Measurements from ENCODE around the gene TMCO4.
"Not testable (repeated sequence)": the region's sequence is repeated elsewhere in the genome, so short reads cannot be mapped to it uniquely, and the experiment has no call there.

Gene TMCO4

DNA sequence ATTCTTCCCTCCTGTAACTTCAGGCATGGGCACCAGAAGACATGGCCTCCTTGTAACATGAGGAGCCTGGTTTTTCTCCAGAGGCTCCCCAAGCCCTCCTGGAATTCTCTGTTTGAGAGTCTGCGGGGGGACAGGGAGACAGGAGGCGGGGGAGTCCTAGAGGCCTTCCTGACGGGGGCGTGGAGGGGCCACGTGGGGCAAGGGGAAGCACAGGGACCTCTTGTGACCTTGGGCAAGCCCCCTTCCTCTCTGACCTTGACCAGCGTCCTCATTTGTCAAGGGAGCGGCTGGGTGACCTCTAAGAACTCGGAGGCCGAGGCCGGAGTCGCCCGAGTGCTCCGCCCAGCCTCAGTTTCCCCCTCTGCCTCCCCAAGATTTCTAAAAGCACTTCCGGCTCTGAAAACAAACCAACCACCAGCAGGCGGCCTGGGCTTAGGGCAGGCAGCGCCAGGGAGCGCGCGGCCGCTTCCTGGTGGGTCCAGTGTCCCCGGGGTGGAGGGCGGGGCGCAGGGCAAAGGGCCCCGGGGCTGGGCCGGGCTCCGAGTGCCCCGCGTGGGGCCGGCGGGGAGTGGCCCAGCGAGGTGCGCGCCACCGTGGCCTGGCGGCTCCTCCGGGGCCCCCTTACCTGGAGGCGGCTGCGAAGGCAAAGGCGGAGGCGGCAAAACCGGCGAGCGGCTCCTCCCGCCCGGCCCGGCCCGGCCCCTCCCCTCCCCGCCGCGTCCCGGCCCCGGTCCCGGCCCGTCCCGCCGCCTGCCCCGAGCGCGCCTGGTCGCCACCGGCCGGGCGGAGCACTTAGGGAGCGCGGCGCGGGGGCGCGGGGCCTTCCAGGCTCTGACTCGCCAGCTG is at the start of gene TMCO4:
TMCO4 (minus strand) TSS at position 687 of the 846 bp plus-strand sequence. CDS start 19,158 bp downstream, outside the sequence.
- peak; percentile 49 for DNase-seq (ENCODE audit: low read depth)

DNA sequence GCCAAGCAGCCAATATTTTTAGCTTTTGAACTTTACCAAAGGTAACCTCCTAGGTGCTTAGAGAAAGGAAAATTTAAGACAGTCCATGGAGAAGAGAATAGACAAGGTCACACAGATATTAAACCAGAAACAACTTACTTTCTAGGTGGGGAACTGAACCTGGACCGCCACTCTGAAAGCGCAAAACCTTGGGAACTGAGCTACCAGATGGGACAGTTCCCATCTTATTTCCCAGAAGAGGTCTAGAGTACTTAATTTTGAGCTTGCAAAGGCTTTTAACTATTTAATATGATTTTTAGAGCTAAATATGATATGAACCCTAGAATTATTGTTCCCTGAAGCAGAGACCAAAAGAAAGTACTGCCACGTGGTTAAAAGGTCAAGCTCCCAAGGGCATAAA is 49.6 kb upstream of the TMCO4 start:
- not testable (repeated sequence) for DNase-seq (ENCODE audit: low read depth)

DNA sequence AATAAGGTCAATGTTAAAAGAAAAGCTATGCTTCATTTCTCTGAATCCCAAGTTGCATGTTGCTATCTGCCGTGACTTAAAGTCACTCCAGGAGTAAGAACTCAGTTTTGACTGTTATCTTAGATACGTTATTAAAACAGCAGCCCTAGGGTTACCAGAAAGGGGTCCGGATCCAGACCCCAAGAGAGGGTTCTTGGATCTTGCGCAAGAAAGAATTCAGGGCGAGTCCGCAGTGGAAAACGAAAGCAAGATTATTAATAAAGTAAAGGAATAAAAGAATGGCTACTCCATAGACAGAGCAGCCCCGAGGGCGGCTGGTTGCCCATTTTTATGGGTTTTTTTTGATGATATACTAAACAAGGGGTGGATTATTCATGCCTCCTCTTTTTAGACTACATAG is 47.6 kb upstream of the TMCO4 start:
- DNase-seq (ENCODE audit: low read depth), result not testable (repeated sequence)

DNA sequence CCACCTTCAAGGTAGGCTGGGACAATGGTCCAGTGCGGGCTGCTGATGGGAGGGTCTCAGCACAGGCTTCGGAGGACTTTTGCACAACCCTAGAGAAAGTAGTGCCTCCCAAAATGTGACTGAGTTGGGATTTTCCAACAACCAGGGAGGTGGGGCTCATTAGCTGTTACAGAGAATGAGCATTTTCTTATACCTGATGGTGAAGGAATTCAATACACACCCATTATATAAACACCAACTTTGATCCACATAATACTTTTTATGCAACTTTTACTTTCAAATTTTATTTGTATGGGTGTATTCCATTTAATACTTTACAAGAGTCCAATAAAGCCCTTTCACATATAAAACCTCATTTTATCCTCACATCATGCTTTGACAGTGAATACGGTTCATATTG is 46.6 kb upstream of the TMCO4 start:
- DNase-seq (ENCODE audit: low read depth), result no peak

DNA sequence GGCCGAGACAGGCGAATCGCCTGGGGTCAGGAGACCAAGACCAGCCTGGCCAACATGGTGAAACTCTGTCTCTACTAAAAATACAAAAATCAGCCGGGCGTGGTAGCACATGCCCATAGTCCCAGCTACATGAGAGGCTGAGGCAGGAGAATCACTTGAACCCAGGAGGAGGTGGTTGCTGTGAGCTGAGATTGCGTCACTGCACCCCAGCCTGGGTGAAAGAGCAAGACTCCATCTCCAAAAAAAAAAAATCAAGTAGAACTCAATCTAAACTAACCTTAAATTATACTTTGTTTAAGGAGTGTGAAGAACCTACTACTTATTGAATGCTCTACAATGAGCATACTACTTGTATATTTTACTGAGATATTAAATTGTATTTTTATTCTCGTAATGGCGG is 45.8 kb upstream of the TMCO4 start:
- no peak for DNase-seq (ENCODE audit: low read depth)

DNA sequence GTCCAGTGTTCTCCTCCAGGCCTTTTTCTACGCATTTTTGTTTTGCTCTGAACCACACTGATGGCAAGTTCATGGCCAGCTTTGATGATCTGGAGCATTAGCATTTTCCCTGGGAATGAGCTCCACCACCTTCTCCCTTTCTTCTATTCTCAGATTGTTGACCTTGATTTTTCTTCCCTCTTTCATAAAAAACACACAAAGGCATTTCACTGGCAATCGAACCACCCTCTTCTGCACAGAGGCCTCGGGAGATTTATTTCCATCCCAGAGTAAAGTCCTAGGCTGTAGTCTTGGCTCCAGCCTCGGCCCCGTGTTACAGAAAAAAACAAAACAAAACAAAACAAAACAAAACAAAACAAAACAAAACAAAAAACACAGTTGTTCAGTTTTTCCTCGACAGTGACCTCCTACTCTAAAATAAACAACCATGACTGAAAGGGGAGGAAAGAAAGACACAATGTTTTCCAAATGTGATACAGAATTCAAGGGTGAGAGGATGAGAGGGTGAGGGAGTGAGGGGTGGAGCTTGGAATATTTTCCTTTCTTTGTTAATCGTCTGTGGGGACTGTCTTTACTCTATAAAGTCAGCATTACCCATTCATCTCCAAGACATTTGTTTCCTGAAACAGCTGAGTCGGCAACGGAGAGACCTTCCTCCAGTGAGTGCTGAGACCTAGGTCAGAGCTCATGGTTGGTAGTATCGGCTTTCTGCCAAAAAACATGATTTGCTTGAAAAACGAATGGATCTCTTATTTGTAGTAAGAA is 45.2 kb upstream of the TMCO4 start:
- DNase-seq (ENCODE audit: low read depth), result no peak

DNA sequence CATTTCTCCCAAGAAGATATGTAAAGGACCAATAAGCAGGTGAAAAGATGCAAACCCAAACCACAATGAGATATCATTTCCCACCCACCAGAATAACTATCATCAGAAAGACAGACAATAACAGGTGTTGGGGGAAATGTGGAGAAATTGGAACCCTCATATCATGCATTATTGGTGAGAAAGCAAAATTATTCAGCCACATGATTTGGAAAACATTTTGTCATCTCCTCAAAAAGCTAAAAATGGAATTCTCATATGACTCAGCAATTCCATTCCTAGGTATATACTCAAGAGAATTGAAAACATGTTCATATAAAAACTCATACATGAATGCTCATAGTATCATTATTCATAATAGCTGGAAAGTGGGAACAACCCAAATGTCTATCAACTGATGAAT is 40.5 kb upstream of the TMCO4 start:
- no peak for DNase-seq (ENCODE audit: low read depth)

DNA sequence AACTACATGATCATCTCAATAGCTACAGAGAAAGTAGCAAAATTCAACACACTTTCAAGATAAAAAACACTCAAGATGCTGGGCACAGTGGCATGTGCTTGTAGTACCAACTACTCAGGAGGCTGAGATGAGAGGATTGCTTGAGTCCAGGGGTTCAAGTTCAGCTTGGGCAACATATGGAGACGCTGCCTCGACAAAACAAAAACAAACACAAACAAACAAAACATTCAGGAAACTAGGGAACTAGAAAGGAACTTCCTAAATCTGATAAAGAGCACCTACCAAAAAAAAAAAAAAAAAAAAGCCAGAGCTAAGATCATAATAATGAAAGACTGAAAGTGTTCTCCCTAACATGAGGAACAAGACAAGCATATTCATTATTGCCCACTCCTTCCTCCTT is 38.1 kb upstream of the TMCO4 start:
- DNase-seq (ENCODE audit: low read depth), result no peak

DNA sequence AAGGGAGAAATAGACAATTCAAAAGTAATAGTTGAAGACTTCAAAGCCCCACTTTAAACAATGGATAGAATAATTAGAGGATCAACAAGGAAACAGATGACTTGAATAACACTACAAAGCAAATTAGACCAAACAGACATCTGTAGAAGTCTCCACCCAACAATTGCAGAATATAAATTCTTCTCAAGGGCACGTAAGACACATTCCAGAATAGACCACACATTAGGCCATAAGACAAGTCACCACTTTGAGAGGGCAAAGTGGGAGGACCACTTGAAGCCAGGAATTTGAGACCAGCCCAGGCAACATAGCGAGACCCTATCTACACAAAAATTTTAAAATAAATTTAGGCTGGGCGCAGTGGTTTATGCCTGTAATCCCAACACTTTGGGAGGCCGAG is 35.9 kb upstream of the TMCO4 start:
- no peak for DNase-seq (ENCODE audit: low read depth)

DNA sequence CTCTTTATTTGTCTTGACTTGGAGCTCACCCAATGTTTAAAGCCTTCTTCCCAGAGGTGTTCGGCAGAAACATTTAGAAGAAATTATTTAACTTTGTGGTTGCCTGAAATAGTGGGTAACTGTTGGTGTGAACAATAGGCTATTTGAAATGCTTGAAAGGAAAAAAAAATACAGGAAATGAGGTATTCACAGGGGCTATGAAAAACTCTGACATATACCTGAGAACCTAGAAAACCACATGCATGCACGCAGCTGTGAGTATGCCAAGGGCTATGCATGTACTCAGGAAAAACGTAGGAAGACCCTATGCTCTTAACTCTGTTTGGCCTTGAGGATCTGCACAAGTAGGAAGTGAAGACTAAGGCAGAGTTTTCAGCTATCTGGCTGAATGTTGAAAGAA is 31.7 kb upstream of the TMCO4 start:
- DNase-seq (ENCODE audit: low read depth), result no peak

DNA sequence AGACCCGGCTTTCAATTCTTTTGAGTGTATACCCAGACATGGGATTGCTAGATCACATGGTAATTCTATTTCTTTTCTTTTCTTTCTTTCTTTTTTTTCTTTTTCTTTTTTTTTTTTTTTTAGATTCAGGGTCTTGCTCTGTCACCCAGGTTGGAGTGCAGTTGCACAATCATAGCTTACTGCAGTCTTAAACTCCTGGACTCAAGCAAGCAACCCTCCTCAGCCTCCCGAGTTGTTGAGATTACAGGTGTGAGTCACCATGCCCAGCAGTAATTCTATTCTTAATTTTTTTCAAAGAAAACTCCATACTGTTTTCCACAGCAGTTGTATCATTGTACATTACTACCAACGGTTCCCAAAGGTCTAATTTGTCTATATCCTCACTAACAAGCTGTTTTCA is 28.8 kb upstream of the TMCO4 start:
- DNase-seq (ENCODE audit: low read depth), result no peak

DNA sequence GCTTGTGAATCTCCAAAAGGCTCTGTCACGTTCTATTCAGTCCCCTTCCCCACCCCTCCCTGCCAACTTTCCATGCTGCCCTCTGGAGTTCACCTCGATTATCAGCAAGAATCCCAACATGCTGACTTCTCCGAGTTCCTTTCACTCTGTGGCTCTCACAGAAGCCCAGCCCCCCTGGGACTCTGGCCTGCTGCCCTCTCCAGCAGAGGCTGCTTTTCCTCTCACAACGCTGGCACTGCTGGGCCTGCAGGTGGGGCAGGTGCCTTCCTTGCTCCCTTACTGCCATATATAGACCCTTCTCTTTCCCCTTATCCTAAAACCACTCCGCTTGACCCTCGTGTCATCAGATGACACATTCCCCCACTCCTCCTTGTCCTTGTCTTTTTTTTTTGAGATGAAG is 25.6 kb upstream of the TMCO4 start:
- DNase-seq (ENCODE audit: low read depth), result no peak

DNA sequence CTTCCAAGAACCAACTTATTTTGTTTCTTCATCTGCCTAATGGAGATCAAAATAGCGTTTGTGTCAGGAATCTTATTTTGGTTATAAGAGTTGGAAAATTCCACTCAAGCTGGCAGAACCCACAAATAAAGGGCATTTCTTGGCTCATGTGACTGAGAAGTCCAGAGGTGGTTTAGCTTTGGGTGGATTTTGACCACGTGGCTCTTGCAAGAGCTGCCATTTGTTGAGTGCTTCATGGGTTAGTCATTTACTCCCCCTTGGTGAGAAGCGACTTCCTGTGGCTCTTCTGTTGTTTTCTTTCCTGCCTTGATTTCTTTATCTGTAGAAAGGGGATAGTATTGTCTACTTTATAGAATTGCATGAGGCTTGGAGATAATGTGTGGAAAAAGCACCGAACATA is 24.8 kb upstream of the TMCO4 start:
- no peak for DNase-seq (ENCODE audit: low read depth)

DNA sequence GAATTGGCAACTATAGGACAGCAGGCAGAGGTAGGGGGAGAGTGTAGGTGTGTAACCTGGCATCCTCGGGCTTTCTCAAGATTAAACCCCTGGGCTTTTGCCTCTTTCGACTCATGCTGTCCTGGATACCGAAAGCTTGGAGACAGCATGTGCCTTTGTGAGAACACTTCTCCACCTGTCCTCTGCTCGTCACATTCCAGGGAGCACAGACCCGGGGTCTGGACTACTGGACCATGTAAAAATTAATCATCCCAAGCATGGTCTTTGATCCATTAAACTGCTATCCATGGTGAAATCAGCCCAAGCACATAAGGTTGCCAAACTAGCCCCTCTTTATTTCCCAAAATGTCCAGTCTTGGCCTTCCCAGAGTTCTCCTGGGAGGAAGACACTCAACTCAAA is 24.3 kb upstream of the TMCO4 start:
- no peak for DNase-seq (ENCODE audit: low read depth)

DNA sequence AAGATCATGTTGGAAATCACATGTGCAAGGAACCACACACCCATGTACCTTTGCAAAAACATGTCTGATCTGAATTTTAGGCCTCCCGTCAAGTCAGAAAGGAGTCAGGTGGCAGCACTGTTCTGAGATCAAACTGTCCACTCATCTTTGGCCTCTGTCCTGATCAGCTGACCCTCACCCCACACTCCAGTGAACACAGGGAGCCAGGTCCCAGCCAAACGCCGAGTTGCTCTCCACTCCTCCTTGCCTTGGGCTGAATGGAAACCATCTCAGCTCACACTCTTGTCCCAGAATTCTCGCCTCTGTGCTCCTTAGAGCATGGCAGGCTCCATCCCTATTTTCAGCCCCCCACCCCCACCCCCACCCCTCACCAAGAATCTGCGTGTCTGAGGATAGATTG is 20.0 kb upstream of the TMCO4 start:
- DNase-seq (ENCODE audit: low read depth), result no peak

DNA sequence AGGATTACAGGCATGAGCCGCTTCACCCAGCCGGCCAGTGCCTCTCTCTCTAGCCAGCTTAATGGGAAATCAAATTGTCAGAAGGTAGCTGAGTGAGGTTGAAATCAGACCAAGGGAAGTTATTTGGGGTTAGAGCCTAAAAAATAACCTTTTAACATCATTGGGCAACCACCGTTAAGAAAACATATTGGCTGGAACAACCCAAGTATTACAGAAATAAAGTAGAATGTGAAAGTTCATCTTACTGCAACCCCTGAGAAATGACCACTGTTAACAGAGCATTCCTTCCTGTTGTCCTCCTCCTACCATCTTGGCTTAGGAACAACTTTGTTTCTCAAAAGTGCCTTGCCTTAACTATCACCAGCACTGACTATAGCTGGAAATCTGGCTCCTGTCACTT is 18.6 kb upstream of the TMCO4 start:
- DNase-seq (ENCODE audit: low read depth), result no peak

DNA sequence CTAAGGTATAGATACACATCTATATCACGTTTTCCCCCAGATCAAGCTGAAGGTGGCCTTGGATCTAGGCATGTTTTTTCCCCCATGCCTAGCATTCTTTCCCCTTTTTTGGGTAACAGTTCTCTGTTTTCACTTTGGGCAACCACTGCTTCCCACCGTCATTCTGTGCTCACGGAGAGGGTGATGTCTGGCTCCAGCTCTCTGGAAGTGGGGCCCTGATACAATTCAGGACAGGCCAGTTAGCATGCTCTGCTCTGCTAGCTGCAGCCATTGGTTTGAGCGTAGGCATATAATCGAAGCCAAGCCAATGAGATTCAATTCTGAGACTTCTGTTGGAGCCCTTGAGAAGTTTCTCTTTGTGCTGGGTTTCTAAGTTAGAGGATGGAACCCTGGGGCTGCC is 17.4 kb upstream of the TMCO4 start:
- no peak for DNase-seq (ENCODE audit: low read depth)

DNA sequence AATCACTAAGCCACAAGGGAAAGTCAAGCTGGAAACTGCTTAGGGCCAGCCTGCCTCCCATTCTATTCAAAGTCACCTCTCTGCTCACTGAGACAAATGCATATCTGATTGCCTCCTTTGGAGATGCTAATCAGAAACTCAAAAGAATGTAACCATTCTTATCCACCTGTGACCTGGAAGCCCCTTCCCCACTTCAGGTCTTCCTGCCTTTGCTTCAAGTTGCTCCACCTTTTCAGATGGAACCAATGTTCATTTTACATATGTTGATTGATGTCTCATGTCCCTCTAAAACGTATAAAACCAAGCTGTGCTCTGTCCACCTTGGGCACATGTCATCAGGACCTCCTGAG is 17.0 kb upstream of the TMCO4 start:
- not testable (repeated sequence) for DNase-seq (ENCODE audit: low read depth)

DNA sequence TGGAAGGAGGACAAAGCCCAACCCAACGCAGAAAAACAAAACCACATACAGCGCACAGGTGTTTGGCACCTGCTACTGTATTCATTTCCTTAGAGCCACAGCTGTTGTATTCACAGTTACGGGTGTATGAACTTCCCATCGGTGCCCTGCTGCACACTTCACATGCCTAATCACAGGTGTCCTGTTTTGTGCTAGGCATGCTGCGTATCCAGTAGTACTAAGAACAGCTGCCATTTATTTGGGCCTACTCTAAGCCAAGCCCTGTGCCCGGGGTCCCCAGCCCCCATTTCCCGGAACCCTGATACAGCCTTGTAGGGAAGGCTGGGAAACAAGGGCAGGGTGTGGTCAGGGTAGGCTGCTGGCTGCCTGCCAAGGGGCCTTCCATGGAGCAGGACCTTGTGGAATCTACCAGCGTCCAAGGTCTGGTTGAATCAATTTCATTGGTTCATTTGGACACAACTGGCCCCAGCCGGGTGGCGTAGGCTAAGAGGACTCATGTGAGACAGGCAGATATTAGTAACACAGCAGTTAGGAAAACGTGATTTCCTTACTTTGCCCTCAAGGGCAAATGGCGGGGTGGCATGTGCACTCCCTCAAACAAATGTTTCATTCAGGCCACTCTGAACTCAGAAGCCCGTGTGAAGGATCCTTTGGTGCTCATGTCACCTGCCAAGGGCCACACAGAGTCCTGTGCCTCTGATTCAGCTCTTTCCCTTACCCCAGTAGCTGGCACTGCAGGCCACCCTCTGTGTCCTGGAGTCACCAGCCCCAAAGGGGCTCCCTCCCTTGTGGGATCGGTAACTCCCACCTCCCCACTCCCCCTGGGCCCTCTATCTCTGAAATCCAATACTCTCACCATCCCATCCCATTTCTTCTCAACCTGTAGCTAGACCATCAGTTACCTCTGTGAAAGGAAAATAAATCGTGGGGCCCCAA is 16.4 kb upstream of the TMCO4 start:
- no peak for DNase-seq (ENCODE audit: low read depth)

DNA sequence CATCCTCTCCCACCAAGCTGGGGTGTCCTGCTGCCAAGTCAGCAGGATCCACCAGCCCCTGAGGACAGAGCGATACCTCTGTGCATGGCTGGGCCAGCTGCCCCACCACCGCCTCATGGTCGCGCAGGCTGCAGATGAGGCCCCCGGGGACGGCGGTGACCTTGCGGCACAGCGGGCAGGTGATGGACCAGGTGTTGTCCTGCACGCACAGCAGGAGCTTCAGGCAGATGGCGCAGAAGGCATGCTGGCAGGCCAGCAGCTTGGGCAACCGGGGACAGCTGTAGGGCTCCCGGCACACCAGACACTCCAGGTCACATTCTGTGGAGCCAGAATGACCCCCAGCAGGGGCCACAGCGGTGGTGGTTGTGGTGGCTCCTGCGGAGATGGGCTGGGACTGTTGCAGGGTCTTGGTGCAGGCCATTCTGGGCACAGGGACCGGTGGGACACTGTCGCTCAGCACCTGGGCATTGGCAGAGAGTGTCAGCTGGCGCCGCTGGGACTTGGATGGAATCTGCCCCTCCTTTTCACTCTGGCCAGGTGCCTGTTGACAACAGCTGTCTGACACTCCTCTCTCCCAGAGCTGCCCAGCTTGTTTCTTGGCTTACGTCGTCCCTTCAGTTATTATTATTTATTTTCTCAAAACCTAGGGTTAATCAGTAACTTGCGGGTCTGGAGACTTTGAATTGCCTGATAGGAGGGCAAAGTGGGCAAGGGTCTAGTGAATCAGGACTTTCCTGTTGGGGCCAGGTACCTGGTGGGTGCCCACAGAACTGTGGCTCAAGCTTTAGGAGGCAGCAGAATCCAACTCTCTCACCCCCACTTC is 15.2 kb upstream of the TMCO4 start, which contains the start of gene RNF186:
RNF186 (minus strand) TSS at position 603 of the 823 bp plus-strand sequence; CDS start at position 421, 182 bp downstream.
- no peak for DNase-seq (ENCODE audit: low read depth)

DNA sequence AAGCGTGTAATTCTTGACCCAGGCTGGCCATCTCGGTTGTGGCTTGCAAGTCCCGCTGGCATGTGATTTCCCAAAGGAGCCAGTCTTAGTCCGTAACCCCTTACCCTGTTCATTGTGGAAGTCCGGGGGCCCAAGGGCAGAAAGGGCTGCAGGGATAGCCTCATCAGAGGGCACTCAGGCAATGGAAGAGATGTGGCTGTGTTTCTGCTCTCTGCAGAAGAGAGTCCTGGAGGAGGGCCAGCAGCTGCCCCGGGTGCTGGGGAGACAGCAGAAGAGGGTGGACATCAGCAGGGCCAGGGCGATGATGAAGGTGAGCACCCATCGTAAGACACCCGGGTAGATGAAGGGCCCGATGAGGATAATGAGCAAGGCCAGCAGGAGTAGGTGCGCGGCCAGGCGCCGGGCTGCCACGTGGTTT is 14.5 kb upstream of the TMCO4 start:
- DNase-seq (ENCODE audit: low read depth), result no peak

DNA sequence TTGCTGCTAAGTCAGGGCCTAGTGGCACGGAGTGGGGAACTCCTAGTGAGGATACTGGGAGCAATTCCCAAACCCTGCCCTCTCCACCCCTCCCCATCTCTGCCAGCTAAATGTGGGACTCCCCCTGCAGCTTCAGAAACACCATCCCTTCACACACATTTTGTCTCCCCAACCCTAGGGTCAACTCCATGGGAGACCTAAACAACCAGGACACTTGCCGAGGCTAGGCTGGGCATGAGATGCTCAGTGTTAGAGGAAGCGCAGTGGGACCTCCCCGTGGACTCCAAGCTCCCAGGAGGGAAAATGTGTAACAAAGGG is 13.9 kb upstream of the TMCO4 start:
- DNase-seq (ENCODE audit: low read depth), result no peak
